ENCODE measurements around the gene GNA15. TPM values are rescaled to one million over a fixed set of nuclear protein-coding genes. Genes with fewer than 3 reads are reported as not detected.

GNA15 gene
- total and polyA plus RNA-seq, 2 of the 8 experiments (the other 6 are each of a cell fraction or from before 2014, with no cell fraction given), result 0.26 to 0.45 TPM

- TF ChIP-seq GABPA (IDR thresholded peaks at IDR 0.05; ENCODE audit: borderline replicate concordance, insufficient read depth, low read length), result no peak
- TF ChIP-seq TAF7 (optimal IDR thresholded peaks at IDR 0.05; ENCODE audit: borderline replicate concordance, low read depth, low read length), result no peak
- TF ChIP-seq HDAC2 (IDR thresholded peaks at IDR 0.05; ENCODE audit: borderline replicate concordance in 1 of 2, low read depth in 2 of 2, low read length in 2 of 2), result peak; percentile 82; a peak in 2 of 4 replicates
- no peak for TF ChIP-seq PHF8 (conservative IDR thresholded peaks at IDR 0.05; ENCODE audit: low read depth, low read length)
- no peak for TF ChIP-seq SP2 (IDR thresholded peaks at IDR 0.05; ENCODE audit: low read length)
- TF ChIP-seq YY1 (IDR thresholded peaks at IDR 0.05; ENCODE audit: low read depth, low read length), result no peak
- TF ChIP-seq CREB1 (IDR thresholded peaks at IDR 0.05), result no peak
- TF ChIP-seq E2F6 (IDR thresholded peaks at IDR 0.05), result no peak
- TF ChIP-seq SIRT6 (IDR thresholded peaks at IDR 0.05; ENCODE audit: low read length), result no peak
- no peak for TF ChIP-seq CTCF (IDR thresholded peaks at IDR 0.05; ENCODE audit: control extremely low read depth in 1 of 3, insufficient read depth in 1 of 3, low read depth in 1 of 3, low read length in 3 of 3)
- no peak for TF ChIP-seq SP4 (IDR thresholded peaks at IDR 0.05; ENCODE audit: low read length)
- no peak for TF ChIP-seq BCL11A (IDR thresholded peaks at IDR 0.05; ENCODE audit: low read depth in 2 of 2, low read length in 2 of 2)
- TF ChIP-seq FOSL1 (IDR thresholded peaks at IDR 0.05; ENCODE audit: insufficient read depth, low read depth, low read length), result no peak
- peak; percentile 74; the same call in 1 of the 2 replicates for TF ChIP-seq KDM1A (IDR thresholded peaks at IDR 0.05; ENCODE audit: borderline replicate concordance, low read length)
- TF ChIP-seq BRCA1 (IDR thresholded peaks at IDR 0.05; ENCODE audit: low read depth, low read length), result no peak
- TF ChIP-seq ASH2L (IDR thresholded peaks at IDR 0.05; ENCODE audit: low read length), result no peak
- no peak for TF ChIP-seq SP1 (IDR thresholded peaks at IDR 0.05; ENCODE audit: low read depth, low read length)
- TF ChIP-seq USF2 (IDR thresholded peaks at IDR 0.05; ENCODE audit: low read length), result no peak
These were observed 49.1 kb downstream of the GNA15 start (continued) for GRCh38 chr19:3184847-3185460.
